ENCODE results near the gene TBX4.
"Not testable (repeated sequence)": the region's sequence is repeated elsewhere in the genome, so short reads cannot be mapped to it uniquely, and the experiment has no call there.

Gene TBX4

DNA sequence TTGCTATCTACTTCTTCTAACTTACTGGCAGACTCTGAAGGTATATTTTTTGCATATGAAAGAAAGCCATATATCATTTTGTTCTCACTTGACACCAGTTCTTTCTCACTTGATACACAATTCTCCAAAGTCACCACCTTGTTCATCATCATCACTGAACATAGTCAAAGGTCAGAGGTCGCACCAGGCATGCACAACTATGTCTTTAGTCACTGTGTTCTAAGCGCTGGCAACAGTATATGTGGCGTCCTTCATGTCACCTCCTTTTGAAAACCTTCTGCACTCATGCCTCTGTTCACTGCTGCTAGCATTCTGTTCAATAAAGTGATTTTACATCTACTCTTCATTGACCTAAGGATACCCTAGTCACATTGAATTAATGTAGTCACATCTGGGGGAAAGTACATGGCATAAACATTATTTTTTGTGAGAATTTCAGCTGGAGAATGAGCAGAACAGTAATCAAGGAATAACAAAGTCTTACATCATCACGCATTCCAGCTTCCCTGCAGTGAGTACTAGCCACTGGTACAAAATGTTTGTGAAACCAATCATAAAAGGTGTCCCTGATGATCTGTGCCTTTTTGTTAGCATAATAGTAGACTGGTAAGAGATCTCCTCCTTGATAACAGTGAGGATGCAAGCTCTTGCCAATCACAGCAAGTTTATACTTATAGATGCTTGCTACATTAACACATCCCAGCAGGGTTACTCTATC lies 20.5 kb upstream of the TBX4 start:
- no peak for DNase-seq

DNA sequence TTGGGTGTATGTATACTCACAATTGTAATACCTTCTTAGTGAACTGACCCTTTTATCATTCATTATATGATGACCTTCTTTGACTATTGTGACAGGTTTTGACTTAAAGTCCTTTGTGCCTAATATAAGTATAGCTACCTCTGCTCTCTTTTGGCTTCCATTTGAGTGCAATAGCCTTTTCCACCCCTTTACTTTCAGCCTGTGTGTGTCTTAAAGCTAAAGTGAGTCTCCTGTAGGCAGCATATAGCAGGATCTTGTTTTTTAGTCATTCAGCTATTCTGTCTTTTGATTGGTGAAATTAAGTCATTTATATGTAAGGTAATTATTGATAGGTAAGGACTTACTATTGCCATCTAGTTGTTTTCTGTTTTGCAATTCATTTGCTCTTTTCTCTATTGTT lies 15.9 kb upstream of the TBX4 start:
- DNase-seq: no peak

DNA sequence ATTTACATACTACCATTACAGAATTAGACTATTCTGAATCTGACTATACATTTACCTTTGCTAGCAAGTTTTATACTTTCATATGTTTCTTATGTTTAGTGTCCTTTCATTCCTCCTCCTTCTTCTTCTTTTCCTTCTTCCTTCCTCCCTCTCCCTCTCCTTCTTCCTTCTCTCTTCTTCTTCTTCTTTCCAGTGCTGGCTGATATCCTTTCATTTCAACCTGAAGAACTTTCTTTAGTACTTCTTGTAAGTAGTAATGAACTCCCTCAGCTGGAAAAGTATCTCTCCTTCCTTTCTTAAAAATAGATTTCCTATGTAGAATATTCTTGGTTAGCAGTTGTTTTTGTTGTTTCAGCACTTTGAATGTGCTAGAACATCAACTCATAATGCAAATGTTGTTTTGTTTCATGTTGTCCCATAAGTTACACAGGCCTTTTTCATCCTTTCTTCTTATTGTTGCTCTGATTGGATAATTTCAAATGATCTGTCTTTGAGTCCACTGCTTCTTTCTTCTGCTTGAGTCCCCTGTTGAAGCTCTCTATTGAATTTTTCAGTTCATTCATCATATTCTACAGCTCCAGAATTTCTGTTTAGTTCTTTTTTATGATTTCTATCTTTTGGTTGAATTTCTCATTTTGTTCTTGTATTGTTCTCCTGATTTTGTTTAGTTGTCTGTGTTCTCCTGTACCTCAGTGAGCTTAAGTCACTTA lies 15.1 kb upstream of the TBX4 start:
- DNase-seq: no peak

DNA sequence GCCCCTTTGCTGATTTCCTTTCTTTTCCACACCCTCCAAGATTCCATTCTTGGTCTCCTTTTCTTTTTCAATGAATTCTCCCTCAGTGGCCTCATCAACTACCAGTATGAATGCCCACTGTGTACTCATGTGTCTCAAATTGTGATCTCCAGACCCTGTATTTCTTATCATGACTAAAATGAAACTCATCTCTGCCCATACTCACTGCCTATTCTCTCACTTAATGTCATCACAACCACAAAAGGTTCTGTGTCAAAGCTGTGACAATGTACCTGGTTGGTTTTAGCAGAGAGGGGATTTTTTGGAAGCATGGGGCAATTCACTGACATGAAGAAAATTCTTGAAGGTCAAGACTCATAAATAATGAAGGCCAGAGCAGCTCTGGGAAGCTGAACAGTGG lies 11.5 kb upstream of the TBX4 start:
- no peak for DNase-seq

DNA sequence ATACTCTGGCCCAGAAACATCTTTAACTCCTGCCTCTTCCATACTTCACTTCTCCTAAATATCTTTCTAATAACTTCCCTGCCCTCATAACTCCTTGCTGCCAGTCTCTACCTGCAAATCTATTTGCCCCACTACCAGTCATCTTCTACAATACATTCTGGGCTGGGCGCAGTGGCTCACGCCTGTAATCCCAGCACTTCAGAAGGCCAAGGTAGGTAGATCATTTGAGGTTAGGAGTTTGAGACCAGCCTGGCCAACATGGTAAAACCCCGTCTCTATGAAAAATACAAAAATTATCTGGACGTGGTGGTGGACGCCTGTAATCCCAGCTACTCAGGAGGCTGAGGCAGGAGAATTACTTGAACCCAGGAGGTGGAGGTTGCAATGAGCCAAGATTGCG lies 10.7 kb upstream of the TBX4 start:
- DNase-seq: not testable (repeated sequence)

DNA sequence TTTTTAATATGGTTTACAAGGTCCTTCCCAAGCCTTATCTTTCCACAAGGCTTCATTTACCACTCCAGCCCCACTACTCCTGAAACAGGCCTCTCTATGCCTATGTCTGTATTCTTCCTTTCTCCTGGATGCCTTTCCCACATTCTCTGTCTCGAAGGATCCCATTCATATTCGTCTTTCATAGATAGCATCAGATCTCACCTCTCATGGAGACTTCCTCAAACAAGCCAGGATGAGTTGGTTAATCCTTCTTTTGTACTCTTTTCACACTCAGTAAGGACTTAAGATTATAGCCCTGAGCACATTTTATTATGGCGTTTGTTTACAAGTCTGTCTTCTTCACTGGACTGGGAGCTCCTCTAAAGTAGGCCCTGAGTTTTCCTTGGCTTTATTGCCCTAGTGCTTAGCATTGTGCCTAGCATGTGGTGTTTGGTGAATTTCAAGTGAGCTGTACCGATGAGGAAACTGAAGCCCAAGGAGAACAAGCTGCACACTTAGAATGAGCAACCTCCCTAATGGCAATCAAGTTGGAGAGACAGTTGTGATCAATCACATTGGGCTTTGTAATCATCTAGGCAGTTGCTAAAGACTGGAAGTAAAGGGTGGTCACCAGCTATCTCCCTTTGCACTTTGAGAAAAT lies 10.0 kb upstream of the TBX4 start:
- no peak for DNase-seq

DNA sequence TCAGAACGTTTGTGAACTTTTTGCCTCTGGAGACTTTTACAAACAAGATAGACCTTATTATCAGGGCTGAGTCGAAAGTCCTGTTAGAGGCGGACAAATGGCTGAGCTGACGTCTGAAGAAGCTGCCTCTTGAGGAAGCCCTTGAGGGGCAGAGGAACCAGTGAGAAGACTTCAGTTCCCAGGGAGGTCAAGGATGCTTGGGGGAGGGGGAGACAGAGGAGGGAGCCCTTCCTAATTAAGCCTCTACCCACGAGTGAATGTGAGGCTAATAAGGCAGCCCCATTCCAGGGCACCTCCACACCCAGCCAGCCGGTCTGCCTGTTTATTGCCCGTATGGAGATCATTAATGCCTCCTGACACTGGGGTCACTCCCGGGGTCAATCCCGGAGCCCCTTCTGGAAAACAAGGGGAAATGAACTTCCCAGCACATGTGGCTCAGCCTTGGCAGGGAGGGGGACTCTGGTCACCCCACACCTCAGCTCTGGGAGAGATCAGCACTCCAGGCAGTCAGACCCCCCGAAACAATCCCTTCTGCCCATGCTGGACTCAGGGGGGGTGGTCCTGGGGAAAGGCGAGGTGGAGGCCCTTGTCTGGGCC lies 9.2 kb upstream of the TBX4 start:
- DNase-seq: no peak

DNA sequence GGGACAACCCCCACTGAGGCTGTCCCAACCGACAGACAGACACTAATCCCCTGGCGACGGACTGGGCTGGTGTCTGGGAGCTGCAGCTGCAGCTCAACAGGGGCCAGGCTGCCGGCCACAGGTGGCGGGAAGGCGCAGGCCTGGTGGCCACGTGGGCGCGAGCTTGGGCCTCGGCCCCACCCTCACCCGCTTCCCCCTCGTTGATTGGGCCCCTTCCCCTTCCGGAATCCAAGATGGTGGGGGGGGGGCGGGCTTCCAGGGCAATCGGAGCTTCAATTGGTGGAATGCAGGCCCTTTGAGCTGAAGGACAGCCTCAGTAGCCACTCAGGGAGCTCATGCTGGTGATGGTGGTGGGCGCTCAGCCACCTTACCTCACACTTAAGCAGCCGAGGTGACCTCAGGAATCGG lies 8.7 kb upstream of the TBX4 start:
- no peak for DNase-seq

DNA sequence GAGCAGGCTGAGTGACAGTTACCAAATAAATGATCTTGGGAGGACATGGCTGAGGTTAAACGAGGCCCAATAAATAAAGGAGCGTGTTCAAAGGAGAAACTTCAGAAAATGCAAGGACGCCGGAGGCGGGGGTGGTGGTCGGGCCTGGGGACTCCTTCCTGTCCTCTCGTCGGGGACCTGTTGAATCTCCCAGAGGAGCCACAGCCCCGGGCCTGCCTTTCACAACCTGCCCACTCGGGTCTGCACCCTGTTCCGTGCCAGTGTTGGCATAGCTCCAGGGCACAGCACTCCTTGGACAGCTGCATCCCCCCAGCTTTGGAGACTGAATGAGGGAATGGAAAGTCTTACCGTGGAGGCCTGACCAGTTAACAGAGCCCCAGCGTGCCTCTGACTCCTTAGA lies 8.1 kb upstream of the TBX4 start:
- DNase-seq: no peak

DNA sequence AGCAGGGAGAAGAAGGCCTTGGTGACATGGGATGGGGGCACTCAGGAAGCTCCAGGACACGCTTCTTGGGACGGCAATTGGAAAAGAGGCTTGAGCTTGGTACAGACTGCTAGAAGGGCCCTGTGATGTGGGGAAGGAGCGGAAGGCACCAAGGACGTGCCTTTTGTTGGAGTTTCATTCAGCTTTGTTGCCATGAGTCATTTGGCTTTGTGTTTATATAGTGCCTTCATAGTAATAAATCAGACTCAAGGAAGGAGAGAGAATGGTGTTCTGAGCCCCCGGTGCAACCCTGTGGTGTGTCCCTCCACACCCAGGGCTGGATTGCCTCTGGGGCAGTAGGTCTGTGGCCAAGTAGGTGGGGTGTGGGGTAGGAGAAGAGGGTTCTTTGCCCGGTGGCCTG lies 7.4 kb upstream of the TBX4 start:
- DNase-seq: no peak

DNA sequence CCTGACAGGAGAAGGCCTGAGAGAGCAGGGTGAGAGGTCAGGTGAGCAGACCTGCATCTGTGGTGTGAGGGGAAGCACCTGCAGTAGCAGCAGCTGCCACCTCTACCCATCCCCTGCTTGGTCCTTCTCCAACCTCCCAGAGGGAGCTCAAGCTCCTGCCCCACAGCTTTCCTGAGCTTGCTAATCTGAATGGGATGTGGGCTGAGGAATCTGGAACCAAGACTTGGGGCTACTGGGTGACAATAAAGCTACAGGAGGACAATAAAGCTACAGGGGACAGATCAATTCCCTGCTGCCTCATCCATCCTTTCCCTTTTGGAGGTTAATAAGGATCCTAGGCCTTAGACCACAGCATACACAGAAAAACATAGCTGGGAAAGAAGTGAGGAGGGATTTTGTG lies 4.9 kb upstream of the TBX4 start:
- DNase-seq: no peak

DNA sequence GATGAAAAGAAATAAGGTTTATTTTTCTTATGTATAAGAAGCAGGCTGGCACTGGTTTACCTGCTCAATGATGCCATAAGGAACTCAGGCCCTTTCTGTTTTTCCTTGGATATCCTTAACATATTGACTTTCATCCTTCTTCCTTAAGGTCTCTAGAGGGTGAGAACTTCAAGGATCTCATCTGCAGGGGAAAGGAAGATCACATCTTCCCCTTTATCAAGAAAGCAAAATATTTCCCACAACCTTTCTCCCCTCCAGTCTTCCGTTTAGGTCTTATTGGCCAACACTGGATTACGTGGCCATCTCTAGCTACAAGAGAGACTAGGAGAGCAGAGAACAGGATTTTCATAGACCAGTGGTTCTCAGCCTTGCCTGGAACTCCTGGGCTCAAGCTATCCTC lies 4.2 kb upstream of the TBX4 start:
- no peak for DNase-seq

DNA sequence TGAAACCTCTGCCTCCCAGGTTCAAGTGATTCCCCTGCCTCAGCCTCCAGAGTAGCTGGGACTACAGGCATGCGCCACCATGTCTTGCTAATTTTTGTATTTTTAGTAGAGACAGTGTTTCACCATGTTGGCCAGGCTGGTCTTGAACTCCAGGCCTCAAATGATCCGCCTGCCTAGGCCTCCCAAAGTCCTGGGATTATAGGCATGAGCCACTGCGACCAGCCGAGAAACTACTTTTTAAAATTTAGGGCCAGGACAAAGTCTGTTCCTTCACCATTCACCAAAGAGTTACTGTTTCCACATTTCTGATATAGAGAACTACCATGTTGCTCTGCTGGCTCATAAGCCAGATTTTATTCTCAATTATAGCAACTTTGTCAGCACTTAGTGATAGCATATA lies 3.1 kb upstream of the TBX4 start:
- not testable (repeated sequence) for DNase-seq

DNA sequence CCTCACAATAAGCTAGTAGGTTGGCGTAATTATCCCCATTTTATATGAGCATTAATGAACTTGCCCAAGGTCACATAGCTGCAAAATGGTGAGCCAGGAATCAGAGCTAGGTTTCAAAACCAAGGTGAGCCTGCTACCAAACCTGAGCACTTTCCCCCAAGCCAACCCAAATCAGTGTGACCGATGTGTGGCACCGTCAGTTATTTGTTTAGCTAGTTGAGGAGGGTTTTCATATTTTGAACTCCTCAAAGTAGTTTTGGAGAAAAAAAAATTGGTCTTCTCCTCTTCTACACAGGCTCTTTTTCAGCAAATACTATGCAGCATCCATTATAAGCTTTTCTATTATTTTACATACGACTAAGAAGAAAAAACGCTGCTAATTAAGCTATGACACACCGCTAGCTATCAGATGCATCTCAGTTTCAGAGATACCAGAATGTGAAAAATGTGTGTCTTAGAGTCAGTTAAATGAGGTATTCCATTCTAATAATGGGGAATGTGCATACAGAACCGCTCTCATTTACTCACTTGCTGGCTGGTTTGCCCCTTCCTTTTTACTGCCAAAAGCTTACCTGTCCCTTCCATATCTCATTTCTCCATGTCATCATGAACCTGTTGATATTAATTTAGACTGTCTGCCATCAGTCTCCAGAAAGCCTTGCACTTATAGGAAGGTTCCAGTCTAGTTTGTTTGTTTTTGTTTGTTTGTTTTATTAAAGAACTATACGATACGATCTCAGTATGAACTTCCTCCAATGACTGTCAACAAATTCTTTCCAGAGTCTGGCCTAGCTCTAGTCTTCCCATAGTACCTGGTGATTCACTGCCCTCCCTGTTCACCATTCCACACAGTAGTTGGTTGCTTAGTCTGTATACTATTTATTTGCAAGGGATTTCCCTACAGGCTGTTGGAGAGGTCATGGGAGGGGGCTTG lies 2.2 kb upstream of the TBX4 start:
- no peak for DNase-seq

DNA sequence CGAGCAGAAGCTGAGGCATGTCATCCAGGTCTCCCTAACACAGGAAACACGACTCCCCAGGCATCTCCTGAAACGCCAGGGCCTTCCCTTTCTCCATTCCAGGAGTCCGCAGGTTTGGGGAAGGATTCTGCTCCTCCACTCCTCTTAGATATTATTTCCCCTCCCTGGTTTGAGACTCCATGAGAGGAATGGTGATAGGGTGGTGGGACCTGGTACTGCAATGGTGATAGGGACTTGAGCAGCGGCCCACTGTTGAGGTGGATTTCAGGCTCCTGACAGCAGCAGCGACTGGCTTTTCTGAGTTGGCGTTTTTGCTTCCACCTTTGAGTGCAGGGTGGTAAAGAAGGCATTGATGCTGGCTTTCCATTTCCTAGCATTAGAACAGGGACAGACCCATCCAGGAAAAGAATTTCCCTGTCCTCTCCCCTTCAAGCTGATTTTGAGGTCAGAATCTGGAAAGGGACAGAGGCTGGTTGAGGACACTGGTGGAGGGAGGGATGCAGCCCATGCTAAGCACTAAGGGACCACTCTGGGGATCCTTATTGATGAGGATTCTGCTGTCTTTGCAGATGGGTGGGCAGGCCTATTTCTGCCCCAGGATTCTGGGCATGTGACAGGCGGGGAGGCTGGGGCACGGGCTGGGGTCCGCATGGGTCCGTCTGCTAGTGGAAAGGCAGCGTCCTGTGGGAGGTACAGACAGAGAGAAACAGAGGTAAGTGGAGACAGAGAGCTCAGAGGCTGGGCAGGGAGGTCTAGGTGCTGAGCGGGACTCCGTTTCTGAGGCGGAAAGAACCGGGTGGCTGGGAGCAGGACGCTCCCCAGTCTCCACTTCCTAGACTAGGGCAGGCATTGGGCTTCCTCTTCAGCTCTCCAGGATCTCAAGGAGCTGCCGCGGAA lies 1.3 kb upstream of the TBX4 start:
- no peak for DNase-seq

DNA sequence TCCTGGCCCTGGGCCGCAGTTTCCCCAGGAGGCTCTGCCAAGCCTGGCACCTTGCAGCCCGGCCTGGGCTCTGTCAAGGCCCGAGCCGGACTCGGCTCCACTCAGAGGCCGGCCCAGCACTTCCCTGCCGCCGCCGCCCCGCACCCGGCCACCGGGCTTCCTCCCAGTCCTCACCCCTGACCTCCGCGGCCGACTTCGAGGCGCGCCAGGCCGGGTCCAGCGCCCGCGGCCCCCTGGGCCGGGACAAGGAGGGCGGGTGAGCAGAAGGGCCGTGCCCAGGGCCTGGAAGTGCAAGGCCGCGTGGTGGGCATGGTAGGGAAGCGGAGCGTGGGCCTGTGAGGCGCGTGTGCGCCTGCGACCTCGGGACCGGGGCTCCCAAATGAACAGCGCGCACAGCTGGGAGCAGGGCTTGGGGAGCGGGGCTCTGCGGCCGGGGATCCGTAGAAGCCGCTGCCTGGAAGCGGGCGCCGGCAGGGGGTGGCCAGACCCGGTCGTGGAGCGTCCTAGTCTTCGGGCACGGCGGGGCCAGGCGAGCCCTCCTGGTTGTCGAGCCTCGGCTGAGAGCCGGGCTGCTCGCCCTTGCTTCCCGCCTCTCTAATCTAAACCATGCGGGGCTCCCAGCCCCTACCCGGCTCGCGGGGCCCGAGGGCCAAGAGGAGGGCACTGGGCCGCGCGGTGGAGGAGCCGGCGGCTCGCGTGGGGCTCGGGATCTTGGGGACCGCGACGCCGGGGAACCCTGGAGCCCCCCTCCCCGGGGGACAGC lies 503 bp upstream of the TBX4 start:
- no peak for DNase-seq

DNA sequence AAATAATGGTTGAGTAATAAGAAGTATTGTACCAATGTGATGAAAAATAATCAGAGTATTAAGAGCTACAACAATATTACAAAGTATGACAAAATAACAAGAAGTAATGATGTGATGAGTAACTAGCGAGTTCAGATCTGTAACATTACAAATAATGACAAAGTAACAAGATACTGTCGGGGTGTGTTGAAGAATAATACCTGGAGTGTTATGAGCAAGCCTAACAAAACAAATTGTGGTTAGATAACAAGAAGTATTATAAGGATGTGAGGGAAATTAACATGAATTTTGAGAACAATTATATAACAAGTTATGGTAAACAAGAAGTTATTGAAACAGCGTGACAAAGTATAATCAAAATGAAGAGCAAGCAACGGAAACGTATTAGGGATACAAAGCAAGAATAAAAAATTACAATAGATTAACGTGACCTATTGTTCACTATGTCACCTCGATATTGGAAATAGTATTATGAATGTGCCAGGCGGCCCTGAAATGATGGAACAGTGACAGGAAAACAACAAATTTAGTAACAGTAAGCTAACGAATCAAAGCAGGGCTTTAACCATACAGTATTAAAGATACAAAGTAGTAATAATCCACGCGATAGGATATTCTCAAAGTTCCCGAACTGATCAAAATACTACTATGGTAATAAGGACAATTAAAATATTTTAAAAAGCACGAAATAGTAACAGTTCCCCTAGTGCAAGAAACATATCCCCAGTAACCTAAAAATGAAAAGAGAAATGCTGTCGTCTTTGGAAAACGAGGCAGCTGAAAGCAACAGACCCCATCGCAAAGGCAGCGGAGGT lies 1.6 kb downstream of the TBX4 start:
- DNase-seq: no peak

DNA sequence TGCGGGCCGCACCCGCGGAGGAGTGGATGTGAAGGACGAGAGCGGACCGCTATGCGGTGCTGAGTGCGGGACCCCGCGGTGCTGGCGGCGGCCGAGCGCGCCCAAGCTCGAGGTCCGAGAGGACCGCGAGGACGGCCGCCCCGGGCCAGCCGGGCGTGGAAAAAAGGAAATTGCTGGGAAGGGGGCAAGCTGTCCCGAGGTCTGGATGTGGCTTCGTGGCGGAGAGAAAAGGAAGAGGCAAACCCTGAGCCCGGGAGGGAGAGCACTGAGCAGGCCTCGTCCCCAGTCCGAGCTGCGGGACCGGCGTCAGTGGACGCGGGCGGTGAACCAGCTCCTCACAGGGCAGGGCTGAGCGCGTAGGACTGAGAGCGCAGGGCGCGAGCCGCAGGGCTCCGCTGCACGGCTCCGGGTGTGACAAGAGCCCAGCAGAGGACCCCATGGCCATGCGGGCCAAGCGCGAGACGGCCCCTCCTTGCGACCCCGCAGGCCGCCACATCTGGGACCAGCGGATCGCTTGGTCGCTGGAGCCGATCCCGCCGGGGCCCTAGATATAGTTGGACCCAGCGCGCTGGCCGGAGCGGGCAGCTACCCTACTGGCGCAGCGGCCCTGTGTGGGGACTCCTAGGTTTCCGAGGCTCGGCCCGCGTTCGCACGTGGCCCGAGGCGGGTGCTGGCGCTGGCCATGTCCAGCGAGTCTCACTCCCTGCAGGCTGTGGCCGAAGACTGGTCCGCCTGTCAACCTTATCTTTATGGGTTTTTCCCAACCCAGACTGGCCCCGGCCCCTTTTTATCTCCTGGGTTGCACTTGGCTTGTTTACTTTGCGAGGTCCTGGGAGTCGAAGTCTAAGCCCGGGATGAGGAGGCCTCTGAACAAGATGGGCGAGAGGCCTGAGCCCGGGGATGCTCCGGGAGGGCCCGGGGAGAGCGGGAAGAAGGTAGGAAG lies 2.4 kb downstream of the TBX4 start:
- DNase-seq: no peak

Data from NCI-H82 (cell line).